NCI-H1092 (cell line): ENCODE data around the gene PITPNM1.
"Not testable (repeated sequence)": the region's sequence is repeated elsewhere in the genome, so short reads cannot be mapped to it uniquely, and the experiment has no call there.

ENCODE experiments used
- DNase-seq: peaks from one replicate; lab custom pipeline; 2025; lab: John Stamatoyannopoulos, UW

Gene PITPNM1

GRCh38 chr11:67523556-67524479, 18.7 kb upstream of the PITPNM1 start:
- DNase-seq = no peak

- DNase-seq = no peak
Measured at GRCh38 chr11:67522844-67523555, 17.8 kb upstream of the PITPNM1 start, which contains the start of gene CABP2. TSS of gene CABP2 (minus strand) at chr11:67523446. CDS start at chr11:67523326, 120 bp downstream.

GRCh38 chr11:67522338-67522737, 17.2 kb upstream of the PITPNM1 start:
- DNase-seq = no peak

GRCh38 chr11:67521924-67522323, 16.8 kb upstream of the PITPNM1 start:
- no peak for DNase-seq

- no peak for DNase-seq
Measured at GRCh38 chr11:67520856-67521824, 16.0 kb upstream of the PITPNM1 start.

GRCh38 chr11:67519726-67520125, 14.6 kb upstream of the PITPNM1 start:
- DNase-seq = no peak

GRCh38 chr11:67517784-67518552, 12.8 kb upstream of the PITPNM1 start:
- no peak for DNase-seq

GRCh38 chr11:67516806-67517205, 11.6 kb upstream of the PITPNM1 start:
- DNase-seq = no peak

GRCh38 chr11:67514116-67514515, 9.0 kb upstream of the PITPNM1 start:
- no peak for DNase-seq

GRCh38 chr11:67511558-67511957, 6.4 kb upstream of the PITPNM1 start:
- DNase-seq = not testable (repeated sequence)

- DNase-seq = no peak
Measured at GRCh38 chr11:67510023-67510345, 4.8 kb upstream of the PITPNM1 start.

- DNase-seq = peak; percentile 99
Measured at GRCh38 chr11:67508486-67509121, 3.4 kb upstream of the PITPNM1 start.

GRCh38 chr11:67507864-67508485, 2.8 kb upstream of the PITPNM1 start, which contains the start of gene CDK2AP2:
TSS of gene CDK2AP2 (minus strand) at chr11:67508162. CDS start at chr11:67508082, 80 bp downstream.
- DNase-seq = peak; percentile 100

GRCh38 chr11:67507242-67507863, 2.2 kb upstream of the PITPNM1 start:
- DNase-seq = no peak

GRCh38 chr11:67506426-67507051, 1.4 kb upstream of the PITPNM1 start:
- no peak for DNase-seq

GRCh38 chr11:67505605-67506396, 638 bp upstream of the PITPNM1 start:
- peak; percentile 82 for DNase-seq

GRCh38 chr11:67504005-67504949, 886 bp downstream of the PITPNM1 start:
- DNase-seq = no peak
